HCT116 (cell line): ENCODE data around the gene FRMPD1. TPM values are rescaled to one million over a fixed set of nuclear protein-coding genes. Genes with fewer than 3 reads are reported as not detected.

ENCODE experiments used
- ATAC-seq: fragments of 200-7000 bp; cut with Tn5 transposase; 2 replicates; pipeline ENCODE4 v1.9.1; 2020; ENCODE audit warnings: mild to moderate bottlenecking, moderate library complexity
- BruUV-seq: library from RNA; stranded (reverse); fragments of 400-500 nt; replicated peaks from 2 replicates; lab custom pipeline; 2021; lab: Mats Ljungman, UMichigan
- CTCF ChIA-PET: fragments of 300-600 bp; sonication (Branson Sonifier 250); formaldehyde crosslinking; loops from one replicate; lab custom pipeline; 2021; ENCODE audit warnings: antibody characterized with exemption; lab: Charles Lee
- POLR2A ChIA-PET: fragments of 300-600, 350-600 bp; sonication (Branson Sonifier 250); formaldehyde crosslinking; loops from one replicate; lab custom pipeline; 2021; ENCODE audit warnings: antibody characterized with exemption; lab: Charles Lee
- RAD21 ChIA-PET, 2 experiments: fragments of 300-600 bp; sonication (Branson Sonifier 250); formaldehyde crosslinking; loops; one replicate each; lab custom pipeline; 2023; ENCODE audit warnings: low total read pairs in 2 of 2; ENCODE audit not compliant: uncharacterized antibody in 2 of 2, unreplicated experiment in 2 of 2, low non-redundant PET in 1 of 2; lab: Charles Lee
- DNase-seq: peaks from one replicate; pipeline ENCODE4 v3.0.0-alpha.2; 2010; ENCODE audit warnings: low read depth, low spot score
- H2AFZ ChIP-seq: fragments of 200-600 bp; shearing (Covaris generic), sonication (generic); 2 replicates; pipeline ENCODE4 v1.6.1; 2017; ENCODE audit warnings: low read depth, mixed run types, mixed read lengths, antibody characterized with exemption, low read length; ENCODE audit not compliant: poor library complexity, severe bottlenecking
- H3K27ac ChIP-seq: 2 replicates; pipeline ENCODE4 v1.5.1; 2012; ENCODE audit warnings: low read depth, low read length
- H3K27me3 ChIP-seq: fragments of 200-600 bp; sonication (generic); 2 replicates; pipeline ENCODE4 v1.6.1; 2016; ENCODE audit warnings: mixed run types, low read length, mixed read lengths; ENCODE audit not compliant: insufficient read depth
- H3K36me3 ChIP-seq, 2 experiments: fragments of 200-500 bp in 1 of 2; fragments of 200-600 bp in 1 of 2; sonication (Bioruptor generic) in 1 of 2; sonication (generic) in 1 of 2; 2 replicates each; pipeline versions ENCODE4 v1.5.1 to v1.6.1; 2014 to 2016; ENCODE audit warnings: low read length in 2 of 2, inconsistent platforms in 1 of 2, mixed read lengths in 1 of 2, mixed run types in 1 of 2; ENCODE audit not compliant: insufficient read depth in 2 of 2, control insufficient read depth in 1 of 2
- H3K4me1 ChIP-seq, 2 experiments: fragments of 200-600 bp in 1 of 2; sonication (generic) in 1 of 2; 2 replicates each; pipeline versions ENCODE4 v1.5.1 to v1.6.1; 2012 to 2017; ENCODE audit warnings: low read length in 2 of 2, inconsistent platforms in 1 of 2, mild to moderate bottlenecking in 1 of 2, mixed read lengths in 1 of 2, mixed run types in 1 of 2, moderate library complexity in 1 of 2; ENCODE audit not compliant: insufficient read depth in 2 of 2, control insufficient read depth in 1 of 2
- H3K4me2 ChIP-seq: fragments of 200-600 bp; sonication (generic); 2 replicates; pipeline ENCODE4 v1.6.1; 2017; ENCODE audit warnings: mixed run types, low read length, mixed read lengths
- H3K4me3 ChIP-seq, 2 experiments: fragments of 200-600 bp in 1 of 2; sonication (generic) in 1 of 2; replicated peaks in 1 of 2; 2 replicates each; pipeline ENCODE4 v1.5.1; 2011 to 2016; ENCODE audit warnings: low read length in 2 of 2, control low read depth in 1 of 2, low read depth in 1 of 2, mild to moderate bottlenecking in 1 of 2, mixed read lengths in 1 of 2, mixed run types in 1 of 2
- H3K79me2 ChIP-seq: fragments of 200-600 bp; sonication (generic); 2 replicates; pipeline ENCODE4 v1.6.1; 2017; ENCODE audit warnings: mild to moderate bottlenecking, mixed run types, low read length, moderate library complexity, mixed read lengths; ENCODE audit not compliant: insufficient read depth
- H3K9ac ChIP-seq: fragments of 200-600 bp; sonication (generic); 2 replicates; pipeline ENCODE4 v1.6.1; 2016; ENCODE audit warnings: low read length, mixed read lengths
- H3K9me2 ChIP-seq: fragments of 200-600 bp; sonication (generic), shearing (Covaris generic); 2 replicates; pipeline ENCODE4 v1.6.1; 2017; ENCODE audit warnings: mixed run types, mild to moderate bottlenecking, moderate library complexity; ENCODE audit not compliant: insufficient read depth
- H3K9me3 ChIP-seq, 2 experiments: fragments of 200-500 bp in 1 of 2; fragments of 200-600 bp in 1 of 2; sonication (Bioruptor generic) in 1 of 2; sonication (generic) in 1 of 2; 2 replicates each; pipeline ENCODE4 v1.6.1; 2014 to 2017; ENCODE audit warnings: low read length in 2 of 2, mixed read lengths in 2 of 2, inconsistent platforms in 1 of 2, low read depth in 1 of 2, mild to moderate bottlenecking in 1 of 2, mixed run types in 1 of 2, moderate library complexity in 1 of 2; ENCODE audit not compliant: control insufficient read depth in 1 of 2, insufficient read depth in 1 of 2
- H4K20me1 ChIP-seq: fragments of 200-600 bp; sonication (generic), shearing (Covaris generic); 2 replicates; pipeline ENCODE4 v1.6.1; 2017; ENCODE audit warnings: mixed run types, mild to moderate bottlenecking, moderate library complexity; ENCODE audit not compliant: insufficient read depth
- CBX3 ChIP-seq: IDR thresholded peaks from 2 replicates; pipeline ENCODE4 v1.6.1; 2012; ENCODE audit warnings: low read depth
- CEBPB ChIP-seq: IDR thresholded peaks from 2 replicates; pipeline ENCODE4 v1.6.1; 2012; ENCODE audit warnings: low read depth
- ELF1 ChIP-seq: IDR thresholded peaks from 2 replicates; pipeline ENCODE4 v1.6.1; 2012; ENCODE audit warnings: low read depth, borderline replicate concordance
- EZH2phosphoT487 ChIP-seq: fragments of 200-600 bp; IDR thresholded peaks from 2 replicates; pipeline ENCODE4 v1.6.1; 2018; ENCODE audit warnings: antibody characterized with exemption, borderline replicate concordance
- FOSL1 ChIP-seq: IDR thresholded peaks from 2 replicates; pipeline ENCODE4 v1.6.1; 2012; ENCODE audit warnings: low read depth
- JUND ChIP-seq: IDR thresholded peaks from 2 replicates; pipeline ENCODE4 v1.6.1; 2012
- POLR2A ChIP-seq: IDR thresholded peaks from 2 replicates; pipeline ENCODE4 v1.7.0; 2011; ENCODE audit warnings: borderline replicate concordance; ENCODE audit not compliant: insufficient read depth, insufficient read length; ENCODE audit errors: extremely low read depth
- POLR2AphosphoS5 ChIP-seq: IDR thresholded peaks from 2 replicates; pipeline ENCODE4 v1.6.1; 2011; ENCODE audit warnings: mild to moderate bottlenecking, low read depth, low read length, moderate library complexity
- TCF7L2 ChIP-seq: IDR thresholded peaks from 2 replicates; pipeline ENCODE4 v1.7.0; 2011; ENCODE audit warnings: borderline replicate concordance, inconsistent platforms; ENCODE audit not compliant: insufficient read depth, insufficient read length; ENCODE audit errors: extremely low read depth
- YY1 ChIP-seq: IDR thresholded peaks from 2 replicates; pipeline ENCODE4 v1.6.1; 2011; ENCODE audit warnings: low read length, low read depth, moderate library complexity, mild to moderate bottlenecking; ENCODE audit not compliant: insufficient replicate concordance; ENCODE audit errors: extremely low read depth
- ZFX ChIP-seq: fragments of 450-650 bp; IDR thresholded peaks from 2 replicates; pipeline ENCODE4 v1.6.1; 2017
- intact Hi-C: fragments of 100-400 bp; cut with micrococcal nuclease; formaldehyde crosslinking; loops from 2 replicates; pipeline ENCODE4 v1.10.0; 2022
- total RNA-seq: library from RNA; stranded (reverse); gene quantifications from one replicate; pipeline ENCODE4 v1.2.1, GENCODE V29; 2021; ENCODE audit not compliant: unreplicated experiment
- TF ChIP-seq, protein P1 (sequence below): IDR thresholded peaks from 2 replicates; pipeline ENCODE4 v1.6.1; 2012
- TF ChIP-seq, protein P2 (sequence below), 3 experiments: fragments of 200-600 bp in 1 of 3; sonication (generic) in 1 of 3; IDR thresholded peaks in 2 of 3; conservative IDR thresholded peaks in 1 of 3; 2 replicates each; pipeline ENCODE4 v1.5.1; 2012 to 2017; ENCODE audit warnings: low read depth in 2 of 3, low read length in 2 of 3, antibody characterized with exemption in 1 of 3, borderline replicate concordance in 1 of 3, control low read depth in 1 of 3, mild to moderate bottlenecking in 1 of 3, mixed read lengths in 1 of 3, mixed run types in 1 of 3, moderate library complexity in 1 of 3; ENCODE audit not compliant: insufficient read depth in 1 of 3
- TF ChIP-seq, protein P3 (sequence below): IDR thresholded peaks from 2 replicates; pipeline ENCODE4 v1.6.1; 2012
- TF ChIP-seq, protein P4 (sequence below): IDR thresholded peaks from 2 replicates; pipeline ENCODE4 v1.6.1; 2012; ENCODE audit warnings: low read depth

The FRMPD1 gene
- total RNA-seq, 1 experiment from 2014 or later = 0.52 TPM

DNA sequence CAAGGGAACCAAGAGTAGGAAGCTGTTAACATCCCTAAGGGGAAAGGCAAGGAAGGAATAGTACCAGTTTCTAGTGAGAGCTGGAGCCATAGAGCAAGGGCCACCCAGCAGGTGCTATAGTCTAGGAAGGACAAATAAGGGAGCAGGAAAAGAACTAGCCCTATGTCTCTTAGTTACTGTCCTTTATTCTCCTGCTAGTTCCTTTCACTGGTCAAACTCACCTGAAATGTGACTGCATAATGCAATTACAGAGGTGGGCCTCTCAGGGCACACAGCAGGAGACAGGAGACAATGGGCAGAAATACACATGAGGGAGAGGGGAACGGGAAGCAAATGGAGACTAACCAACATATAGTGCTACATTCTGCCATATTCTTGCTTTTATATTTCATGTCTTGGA is 26.7 kb upstream of the FRMPD1 start:
- intact Hi-C loops = no loop called here
- no peak for DNase-seq
- POLR2A ChIA-PET = no interaction called here
- RAD21 ChIA-PET = no interaction called here
- Histone ChIP-seq H3K27ac (no peak overlapping the region), H2AFZ (no peak overlapping the region), H3K36me3 (no peaks in the 10 kb centered on the region), H3K9me3 (no peaks in the 10 kb centered on the region), H3K27me3 (no peaks in the 10 kb centered on the region), H3K4me2 (no peak overlapping the region), H3K9me2 (no peaks in the 10 kb centered on the region), H4K20me1 (no peaks in the 10 kb centered on the region), H3K4me3 (no peak overlapping the region), H3K79me2 (no peaks in the 10 kb centered on the region), H3K9ac (no peak overlapping the region), H3K4me1 (no peaks in the 10 kb centered on the region)
- no peak for ATAC-seq
- CTCF ChIA-PET = no interaction called here
- no TSS peak for BruUV-seq
- TF ChIP-seq POLR2AphosphoS5 (no peak), FOSL1 (no peak), ELF1 (no peak), CBX3 (no peak), JUND (no peak)
- TF ChIP-seq, protein P1, sequence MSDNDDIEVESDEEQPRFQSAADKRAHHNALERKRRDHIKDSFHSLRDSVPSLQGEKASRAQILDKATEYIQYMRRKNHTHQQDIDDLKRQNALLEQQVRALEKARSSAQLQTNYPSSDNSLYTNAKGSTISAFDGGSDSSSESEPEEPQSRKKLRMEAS = no peak
- TF ChIP-seq, protein P2, sequence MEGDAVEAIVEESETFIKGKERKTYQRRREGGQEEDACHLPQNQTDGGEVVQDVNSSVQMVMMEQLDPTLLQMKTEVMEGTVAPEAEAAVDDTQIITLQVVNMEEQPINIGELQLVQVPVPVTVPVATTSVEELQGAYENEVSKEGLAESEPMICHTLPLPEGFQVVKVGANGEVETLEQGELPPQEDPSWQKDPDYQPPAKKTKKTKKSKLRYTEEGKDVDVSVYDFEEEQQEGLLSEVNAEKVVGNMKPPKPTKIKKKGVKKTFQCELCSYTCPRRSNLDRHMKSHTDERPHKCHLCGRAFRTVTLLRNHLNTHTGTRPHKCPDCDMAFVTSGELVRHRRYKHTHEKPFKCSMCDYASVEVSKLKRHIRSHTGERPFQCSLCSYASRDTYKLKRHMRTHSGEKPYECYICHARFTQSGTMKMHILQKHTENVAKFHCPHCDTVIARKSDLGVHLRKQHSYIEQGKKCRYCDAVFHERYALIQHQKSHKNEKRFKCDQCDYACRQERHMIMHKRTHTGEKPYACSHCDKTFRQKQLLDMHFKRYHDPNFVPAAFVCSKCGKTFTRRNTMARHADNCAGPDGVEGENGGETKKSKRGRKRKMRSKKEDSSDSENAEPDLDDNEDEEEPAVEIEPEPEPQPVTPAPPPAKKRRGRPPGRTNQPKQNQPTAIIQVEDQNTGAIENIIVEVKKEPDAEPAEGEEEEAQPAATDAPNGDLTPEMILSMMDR (IDR thresholded peaks at IDR 0.05 in 2 of 3, conservative IDR thresholded peaks at IDR 0.05 in 1 of 3; ENCODE audit: borderline replicate concordance in 1 of 3, insufficient read depth in 1 of 3, low read depth in 2 of 3, low read length in 2 of 3) = no peak

DNA sequence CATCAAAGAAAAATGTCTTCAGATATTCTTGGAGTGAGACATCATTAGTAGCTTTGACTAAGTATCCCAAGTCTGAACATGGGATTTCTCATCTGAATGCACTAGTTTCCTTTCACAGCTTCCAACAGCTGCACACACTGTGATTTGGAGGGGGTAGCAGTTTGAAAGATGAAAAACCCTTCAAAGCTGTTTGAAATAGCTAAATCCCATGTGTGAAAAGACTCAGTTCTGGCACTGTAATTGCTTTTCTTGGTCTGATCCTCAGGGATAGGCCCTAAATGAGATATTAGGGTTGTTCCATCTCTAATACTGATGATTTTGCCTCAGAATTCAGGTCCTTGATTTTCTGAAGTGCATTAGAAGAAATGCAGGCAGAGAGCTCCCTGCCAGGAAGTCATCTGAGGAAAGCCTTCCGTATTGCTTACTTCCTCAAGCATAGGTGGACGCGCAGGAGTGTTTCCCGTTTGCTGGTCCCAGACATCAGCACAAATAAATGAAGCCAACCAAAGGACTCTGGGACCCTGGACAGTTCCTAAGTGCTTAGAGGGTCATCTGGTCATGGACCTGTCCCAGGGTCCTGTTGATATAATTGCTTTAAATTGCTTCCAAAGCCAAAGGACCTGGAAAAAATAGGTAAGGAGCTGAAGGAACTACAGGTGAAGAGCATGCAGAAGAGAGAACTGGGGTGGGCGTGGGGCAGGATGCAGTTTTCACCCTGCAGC is 25.6 kb upstream of the FRMPD1 start:
- H3K27me3 ChIP-seq = no peaks in the 10 kb centered on the region
- no peak for TF ChIP-seq CEBPB
- TF ChIP-seq POLR2AphosphoS5 = no peak
- TF ChIP-seq, protein P3, sequence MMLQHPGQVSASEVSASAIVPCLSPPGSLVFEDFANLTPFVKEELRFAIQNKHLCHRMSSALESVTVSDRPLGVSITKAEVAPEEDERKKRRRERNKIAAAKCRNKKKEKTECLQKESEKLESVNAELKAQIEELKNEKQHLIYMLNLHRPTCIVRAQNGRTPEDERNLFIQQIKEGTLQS = no peak
- TF ChIP-seq YY1 = no peak
- TF ChIP-seq EZH2phosphoT487 = no peak
- TF ChIP-seq, protein P4, sequence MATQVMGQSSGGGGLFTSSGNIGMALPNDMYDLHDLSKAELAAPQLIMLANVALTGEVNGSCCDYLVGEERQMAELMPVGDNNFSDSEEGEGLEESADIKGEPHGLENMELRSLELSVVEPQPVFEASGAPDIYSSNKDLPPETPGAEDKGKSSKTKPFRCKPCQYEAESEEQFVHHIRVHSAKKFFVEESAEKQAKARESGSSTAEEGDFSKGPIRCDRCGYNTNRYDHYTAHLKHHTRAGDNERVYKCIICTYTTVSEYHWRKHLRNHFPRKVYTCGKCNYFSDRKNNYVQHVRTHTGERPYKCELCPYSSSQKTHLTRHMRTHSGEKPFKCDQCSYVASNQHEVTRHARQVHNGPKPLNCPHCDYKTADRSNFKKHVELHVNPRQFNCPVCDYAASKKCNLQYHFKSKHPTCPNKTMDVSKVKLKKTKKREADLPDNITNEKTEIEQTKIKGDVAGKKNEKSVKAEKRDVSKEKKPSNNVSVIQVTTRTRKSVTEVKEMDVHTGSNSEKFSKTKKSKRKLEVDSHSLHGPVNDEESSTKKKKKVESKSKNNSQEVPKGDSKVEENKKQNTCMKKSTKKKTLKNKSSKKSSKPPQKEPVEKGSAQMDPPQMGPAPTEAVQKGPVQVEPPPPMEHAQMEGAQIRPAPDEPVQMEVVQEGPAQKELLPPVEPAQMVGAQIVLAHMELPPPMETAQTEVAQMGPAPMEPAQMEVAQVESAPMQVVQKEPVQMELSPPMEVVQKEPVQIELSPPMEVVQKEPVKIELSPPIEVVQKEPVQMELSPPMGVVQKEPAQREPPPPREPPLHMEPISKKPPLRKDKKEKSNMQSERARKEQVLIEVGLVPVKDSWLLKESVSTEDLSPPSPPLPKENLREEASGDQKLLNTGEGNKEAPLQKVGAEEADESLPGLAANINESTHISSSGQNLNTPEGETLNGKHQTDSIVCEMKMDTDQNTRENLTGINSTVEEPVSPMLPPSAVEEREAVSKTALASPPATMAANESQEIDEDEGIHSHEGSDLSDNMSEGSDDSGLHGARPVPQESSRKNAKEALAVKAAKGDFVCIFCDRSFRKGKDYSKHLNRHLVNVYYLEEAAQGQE = no peak
- no peak for TF ChIP-seq ZFX
- no peak for TF ChIP-seq POLR2A
- TF ChIP-seq TCF7L2 = no peak
- no peak for TF ChIP-seq CBX3

More for the DNA sequence above, 25.6 kb upstream of the FRMPD1 start:
- H3K4me1 ChIP-seq = no peaks in the 10 kb centered on the region
- intact Hi-C loops = no loop called here
- H3K79me2 ChIP-seq = no peaks in the 10 kb centered on the region
- no peak for DNase-seq
- no peaks in the 10 kb centered on the region for H3K9me2 ChIP-seq
- H3K36me3 ChIP-seq = no peaks in the 10 kb centered on the region
- CTCF ChIA-PET = no interaction called here
- BruUV-seq = no TSS peak
- H3K4me3 ChIP-seq = no peak overlapping the region
- no peak overlapping the region for H3K4me2 ChIP-seq
- H3K27ac ChIP-seq = no peak overlapping the region
- no peaks in the 10 kb centered on the region for H3K9me3 ChIP-seq
- no peak for ATAC-seq
- H3K9ac ChIP-seq = no peak overlapping the region
- RAD21 ChIA-PET = no interaction called here
- H4K20me1 ChIP-seq = no peaks in the 10 kb centered on the region
- POLR2A ChIA-PET = no interaction called here
- H2AFZ ChIP-seq = no peak overlapping the region
